NCI-H69 (cell line): ENCODE results near the gene SCTR.
A peak's percentile ranks its signal among the peaks of the same experiment; 100 is the strongest.

ENCODE experiments used
- DNase-seq: peaks from one replicate; lab custom pipeline; 2025; lab: John Stamatoyannopoulos, UW

Gene SCTR

GRCh38 chr2:119523952-119524694 is at the start of gene SCTR:
Gene SCTR, minus strand, starts transcription at chr2:119524483. Its CDS starts 257 bp downstream, at chr2:119524226.
- DNase-seq: peak; percentile 12

- no peak for DNase-seq
Measured at GRCh38 chr2:119567292-119567691, 43.0 kb upstream of the SCTR start.

DNA sequence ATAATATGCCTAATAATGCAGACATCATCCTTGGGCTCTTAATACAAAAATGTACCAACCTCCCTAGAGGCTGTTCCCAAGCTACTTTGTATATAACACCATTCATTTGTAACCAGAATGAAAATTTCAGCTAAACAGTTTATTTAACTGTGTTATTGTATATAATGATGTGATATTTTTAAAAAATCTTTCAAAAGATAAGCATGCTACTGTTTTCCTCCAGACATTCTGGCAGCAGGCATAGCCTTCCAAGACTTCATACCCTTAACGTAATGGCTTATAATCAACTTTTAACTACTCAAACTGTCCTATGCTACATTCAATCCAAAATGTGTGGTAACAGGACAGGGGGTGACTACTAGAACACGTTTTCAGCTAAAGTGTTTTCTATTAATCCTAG is 41.2 kb upstream of the SCTR start:
- no peak for DNase-seq

DNA sequence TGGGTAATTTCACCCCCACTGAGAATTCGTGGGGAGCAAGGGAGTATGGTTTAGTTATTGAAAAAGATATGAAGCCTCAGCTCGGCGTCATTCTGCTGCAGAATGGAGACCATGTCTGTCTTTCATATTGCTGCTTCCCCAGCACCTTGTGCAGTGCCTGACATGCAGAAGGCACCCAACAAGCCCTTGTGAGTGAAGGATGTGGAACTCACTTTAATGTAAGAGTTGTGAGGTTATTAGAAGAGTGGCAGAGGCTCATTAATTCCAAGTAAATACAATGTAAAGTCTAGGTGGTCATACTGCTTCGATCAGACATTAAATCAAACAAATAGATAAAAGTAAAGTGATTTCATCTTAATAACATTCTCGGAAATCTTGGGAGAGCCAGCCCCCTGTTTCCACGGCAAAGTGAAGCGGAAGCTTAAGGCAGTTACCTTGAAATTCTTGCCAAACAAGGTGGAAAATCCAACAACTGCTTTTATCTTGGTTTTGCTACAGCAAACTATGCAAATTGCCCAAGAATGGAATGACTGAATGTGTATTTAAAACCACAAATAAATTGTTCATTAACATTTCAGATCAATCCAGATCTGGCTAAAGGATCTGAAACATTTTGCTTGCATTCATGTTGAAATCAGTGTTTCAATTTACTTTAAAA is 29.5 kb upstream of the SCTR start:
- no peak for DNase-seq

DNA sequence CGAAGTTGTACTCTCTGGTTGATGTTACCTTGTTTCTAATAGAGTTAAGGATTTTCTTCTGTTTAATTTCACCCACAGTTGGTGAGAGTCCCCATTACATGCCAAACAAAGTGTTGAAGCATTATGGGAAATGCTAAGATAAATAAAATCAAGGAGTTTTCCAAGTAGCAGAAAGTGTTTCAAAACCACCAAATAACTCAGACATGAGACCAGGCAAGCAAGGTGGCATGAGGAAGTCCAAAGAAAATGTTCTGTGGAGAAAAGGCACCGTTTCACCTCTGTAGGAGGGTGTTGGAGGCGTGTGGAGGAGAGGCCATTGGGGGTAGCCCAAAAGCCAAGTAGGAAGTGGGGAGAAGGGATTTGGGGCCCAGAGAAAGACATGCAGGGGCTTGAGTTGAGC is 28.6 kb upstream of the SCTR start:
- DNase-seq: no peak

DNA sequence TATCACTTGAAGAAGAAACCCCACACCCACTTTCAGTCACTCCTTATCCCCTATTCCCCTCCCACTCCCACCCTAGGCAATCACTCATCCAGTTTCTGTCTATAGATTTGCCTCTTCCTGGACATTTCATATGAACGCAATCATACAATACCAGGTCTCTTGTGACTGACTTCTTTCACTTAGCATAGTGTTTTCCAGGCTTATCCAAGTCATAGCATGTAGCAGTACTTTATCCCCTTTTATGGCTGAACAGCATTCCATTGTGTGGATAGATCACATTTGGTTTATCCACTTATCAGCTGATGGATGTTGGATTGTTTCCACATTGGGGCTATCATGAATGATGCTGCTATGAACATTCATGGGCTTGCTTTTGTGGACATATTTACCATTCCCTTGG is 26.6 kb upstream of the SCTR start:
- DNase-seq: no peak

DNA sequence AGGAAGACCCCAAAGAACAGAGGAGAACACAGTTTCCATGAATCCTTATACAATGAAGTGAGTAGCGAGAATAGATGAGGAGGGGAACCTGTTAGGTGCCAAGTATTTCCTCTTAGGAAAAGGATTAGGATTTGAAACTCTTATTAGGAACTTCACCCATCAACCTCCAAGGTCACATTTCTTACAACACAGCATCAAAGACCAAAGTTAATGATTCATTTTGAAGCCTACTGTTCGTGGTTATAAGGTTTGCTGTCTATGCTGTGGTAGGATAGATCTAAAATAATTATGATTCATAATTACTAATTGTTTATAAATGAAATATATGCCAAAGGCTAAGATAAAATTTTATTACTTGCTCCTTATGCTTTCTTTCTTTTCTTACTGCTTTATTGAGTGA is 26.1 kb upstream of the SCTR start:
- DNase-seq: no peak

DNA sequence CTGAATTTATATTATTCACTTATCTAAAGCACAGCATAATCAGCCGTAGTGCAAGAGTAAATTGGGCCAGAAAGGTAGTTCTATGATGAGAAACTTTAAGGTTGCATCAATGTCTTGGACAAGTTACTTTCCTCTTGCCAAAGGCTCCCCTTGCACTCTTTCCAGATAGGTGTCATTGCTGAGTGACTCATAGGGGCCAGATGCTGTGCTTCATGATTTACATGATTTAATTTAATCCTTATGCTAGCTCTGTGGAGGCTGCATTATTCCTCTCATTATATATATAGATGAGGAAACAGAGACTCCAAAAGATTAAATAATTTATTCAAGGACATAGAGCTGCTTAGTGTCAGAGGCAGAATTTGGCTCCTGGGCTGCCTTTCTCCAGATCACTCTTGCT is 25.0 kb upstream of the SCTR start:
- DNase-seq: no peak

DNA sequence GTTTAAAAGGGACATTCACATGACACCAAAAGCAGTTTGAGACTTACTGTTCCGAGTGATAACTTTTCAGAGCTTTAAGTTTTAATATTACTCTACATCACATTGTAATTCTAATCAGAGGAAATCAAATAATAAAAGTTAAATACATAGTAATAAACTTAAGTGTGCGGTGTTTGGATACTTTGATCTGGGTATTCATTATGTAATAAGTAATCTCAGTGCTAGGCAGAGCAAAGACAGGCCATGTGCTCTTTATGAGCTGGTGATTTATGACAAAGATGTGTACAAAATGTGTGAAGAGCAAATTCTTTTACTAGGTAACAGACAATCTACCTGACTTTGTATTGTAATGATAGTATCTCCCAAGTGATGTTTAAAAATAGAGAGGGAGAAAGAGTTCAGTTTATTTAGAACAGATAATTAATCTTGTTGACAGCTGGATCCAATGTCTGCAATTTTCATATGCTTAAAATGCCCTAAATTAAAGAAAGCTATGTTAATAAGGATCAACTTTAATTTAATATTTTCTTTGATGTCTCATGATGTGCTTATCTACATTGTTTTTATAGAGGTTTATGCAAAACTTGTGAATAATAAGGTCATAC is 24.3 kb upstream of the SCTR start:
- DNase-seq: peak; percentile 19

DNA sequence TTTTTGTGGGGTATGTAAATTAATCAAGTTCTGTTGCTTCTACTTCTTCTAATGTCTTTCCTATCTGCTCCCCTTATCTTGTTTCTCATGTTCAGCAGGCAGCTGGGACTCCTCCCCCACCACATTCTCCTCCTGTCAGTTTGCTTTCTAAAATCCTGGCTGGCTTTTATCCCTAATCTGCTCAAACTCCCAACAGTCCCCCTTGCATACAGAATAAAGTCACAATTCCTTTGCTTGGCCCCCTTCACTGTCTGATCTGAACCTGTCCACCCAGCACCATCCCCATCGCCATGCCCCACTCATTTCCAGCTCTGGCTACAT is 22.1 kb upstream of the SCTR start:
- DNase-seq: no peak

DNA sequence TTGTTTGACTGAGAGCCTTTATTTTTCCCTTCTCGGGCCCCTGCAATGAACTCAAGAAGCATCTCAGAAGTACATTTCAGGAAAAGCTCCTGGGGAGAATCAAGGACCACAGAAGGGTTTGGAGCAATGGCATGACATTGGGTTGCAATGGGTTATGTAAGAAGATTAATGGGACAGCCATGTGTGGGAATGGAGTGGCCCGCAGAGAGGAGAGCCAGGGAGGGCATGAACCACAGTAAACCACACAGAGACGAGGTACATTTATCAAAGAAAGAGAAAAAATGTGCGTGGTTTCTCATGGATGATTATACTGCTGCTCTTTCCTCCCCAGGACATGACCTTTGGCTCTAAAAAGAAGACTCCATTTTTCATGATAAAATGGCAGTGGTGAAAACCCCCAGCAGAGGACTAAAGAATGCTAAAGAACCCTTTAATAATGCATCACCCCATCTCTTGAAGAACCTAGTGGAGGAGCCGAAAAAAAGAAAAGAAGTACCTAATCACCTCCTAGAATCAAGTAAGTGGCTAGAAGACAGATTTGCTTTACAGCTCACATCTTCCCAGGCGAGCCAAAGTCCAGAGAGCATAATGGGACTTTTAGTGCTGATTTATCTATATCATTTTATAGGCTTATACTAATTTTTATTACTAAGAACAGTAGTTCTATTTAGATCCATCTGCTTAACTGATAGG is 21.6 kb upstream of the SCTR start:
- no peak for DNase-seq

- DNase-seq: no peak
Measured at GRCh38 chr2:119544939-119545475, 20.7 kb upstream of the SCTR start.

GRCh38 chr2:119544075-119544938 is 20.0 kb upstream of the SCTR start, which contains the start of gene CFAP221:
Gene CFAP221, plus strand, starts transcription at chr2:119544449. Its CDS starts 1,683 bp downstream, at chr2:119546132.
- peak; percentile 77 for DNase-seq

DNA sequence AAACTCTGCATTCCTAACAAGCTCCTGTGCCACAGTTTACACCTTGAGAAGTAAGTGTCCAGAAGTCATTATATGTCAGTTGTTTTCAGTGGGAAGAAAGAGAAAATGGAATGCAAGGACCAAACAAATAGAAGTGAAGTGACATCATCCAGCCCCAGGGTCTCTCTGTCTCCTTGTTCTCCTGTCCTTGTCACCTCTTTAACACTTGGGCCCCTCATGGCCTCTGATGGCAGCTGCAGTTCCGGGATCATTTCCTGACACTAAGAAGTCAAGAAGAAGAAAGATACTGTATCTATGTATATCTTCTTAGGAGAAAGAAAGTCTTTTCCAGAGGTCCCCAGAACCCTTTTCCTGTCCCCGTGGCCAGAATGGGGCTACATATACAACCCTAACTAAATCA is 17.2 kb upstream of the SCTR start:
- no peak for DNase-seq

- DNase-seq: no peak
Measured at GRCh38 chr2:119537792-119538191, 13.5 kb upstream of the SCTR start.

GRCh38 chr2:119536707-119537106 is 12.4 kb upstream of the SCTR start:
- no peak for DNase-seq

DNA sequence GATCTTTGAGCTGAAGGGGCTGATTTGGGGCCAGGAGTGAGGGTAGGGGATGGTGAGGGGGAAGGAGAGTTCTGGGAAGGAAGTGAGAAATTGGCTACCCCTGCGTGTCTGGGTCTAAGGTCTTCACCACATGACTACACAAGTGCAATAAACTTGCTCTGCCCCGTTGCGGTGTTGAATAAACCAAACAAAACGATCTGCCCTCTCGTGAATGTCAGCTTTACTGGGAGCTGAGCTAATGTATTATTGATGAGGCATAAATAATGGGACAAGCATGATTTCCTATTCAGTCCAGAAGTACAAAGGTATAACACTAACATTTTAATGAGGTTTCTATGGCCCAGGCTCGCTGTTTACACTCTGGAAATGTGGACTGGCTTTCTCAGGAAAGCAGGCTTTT is 11.9 kb upstream of the SCTR start:
- DNase-seq: peak; percentile 21

DNA sequence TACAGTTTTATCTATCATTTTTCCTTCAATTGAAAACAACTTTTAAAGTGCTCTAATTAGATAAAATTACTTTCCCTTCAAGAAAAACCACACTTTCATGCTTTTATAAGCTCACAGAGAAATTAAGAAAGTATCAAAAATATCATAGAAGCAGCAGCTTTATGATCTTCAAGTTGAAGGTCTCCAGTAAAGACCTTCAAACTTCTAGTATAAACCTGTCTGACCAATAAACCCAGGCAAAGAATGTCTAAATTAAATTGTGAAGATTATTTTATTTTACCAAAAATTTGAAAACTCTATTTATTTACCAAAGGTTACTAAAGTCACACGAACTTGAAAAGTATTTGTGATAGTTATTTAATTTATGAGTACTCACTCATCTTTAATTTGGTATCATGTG is 9.3 kb upstream of the SCTR start:
- DNase-seq: no peak

DNA sequence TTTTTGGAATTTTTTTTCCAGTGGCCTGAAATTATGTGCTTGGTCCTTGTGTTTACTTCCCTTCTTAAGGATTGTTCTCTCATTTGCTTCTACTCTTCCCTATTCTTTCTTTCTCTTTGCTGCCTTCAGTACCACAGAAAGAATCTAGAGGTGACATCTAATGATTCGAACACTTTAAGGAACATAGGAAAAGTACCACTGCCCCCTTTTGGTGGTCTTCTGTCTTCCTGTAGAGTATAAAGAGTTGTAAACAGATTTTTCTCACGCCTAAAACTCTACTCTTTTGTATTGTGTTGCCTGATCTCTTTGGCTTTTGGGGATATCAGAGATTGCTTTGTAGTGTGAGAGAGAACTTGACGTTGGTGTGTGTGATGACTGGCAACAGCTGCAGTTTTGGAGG is 7.0 kb upstream of the SCTR start:
- no peak for DNase-seq

- no peak for DNase-seq
Measured at GRCh38 chr2:119527999-119528398, 3.7 kb upstream of the SCTR start.

- DNase-seq: no peak
Measured at GRCh38 chr2:119525614-119526013, 1.3 kb upstream of the SCTR start.
